ENCODE data around the gene TAS2R13.

Gene TAS2R13

GRCh38 chr12:10863512-10864218 is 45.7 kb downstream of the TAS2R13 start:
- no peak for DNase-seq

GRCh38 chr12:10861366-10861765 is 48.0 kb downstream of the TAS2R13 start:
- DNase-seq, result no peak
